Neuronal stem cell (in vitro differentiated cells): ENCODE results near the gene ZG16.
"Not testable (repeated sequence)": the region's sequence is repeated elsewhere in the genome, so short reads cannot be mapped to it uniquely, and the experiment has no call there.

Source experiments
- DNase-seq: peaks from one replicate; pipeline ENCODE4 v3.0.0-alpha.2; 2013; ENCODE audit warnings: low spot score
- H2AFZ ChIP-seq: one replicate; pipeline ENCODE4 v1.6.1; 2013; ENCODE audit warnings: mild to moderate bottlenecking, low read length, inconsistent platforms
- H2AK5ac ChIP-seq: 2 replicates; pipeline ENCODE4 v1.6.1; 2013; ENCODE audit warnings: low read depth, mild to moderate bottlenecking, inconsistent platforms, low read length, moderate library complexity, mixed read lengths
- H2BK120ac ChIP-seq: 2 replicates; pipeline ENCODE4 v1.6.1; 2013; ENCODE audit warnings: low read depth, mild to moderate bottlenecking, inconsistent platforms, low read length, moderate library complexity, mixed read lengths
- H2BK12ac ChIP-seq: one replicate; pipeline ENCODE4 v1.6.1; 2013; ENCODE audit warnings: low read length, inconsistent platforms
- H2BK15ac ChIP-seq: 2 replicates; pipeline ENCODE4 v1.6.1; 2013; ENCODE audit warnings: mild to moderate bottlenecking, low read length, inconsistent platforms, mixed read lengths
- H2BK5ac ChIP-seq: one replicate; pipeline ENCODE4 v1.6.1; 2013; ENCODE audit warnings: inconsistent platforms, mild to moderate bottlenecking, low read length, moderate library complexity
- H3K14ac ChIP-seq: one replicate; pipeline ENCODE4 v1.6.1; 2013; ENCODE audit warnings: low read length, inconsistent platforms
- H3K18ac ChIP-seq: 2 replicates; pipeline ENCODE4 v1.6.1; 2013; ENCODE audit warnings: low read length, inconsistent platforms
- H3K23ac ChIP-seq: 2 replicates; pipeline ENCODE4 v1.6.1; 2013; ENCODE audit warnings: low read depth, mild to moderate bottlenecking, mixed read lengths, low read length, inconsistent platforms; ENCODE audit not compliant: poor library complexity
- H3K27ac ChIP-seq: replicated peaks from 3 replicates; pipeline ENCODE4 v1.5.1; 2013; ENCODE audit warnings: low read length, inconsistent platforms
- H3K27me3 ChIP-seq, 3 experiments: 2 replicates each; pipeline ENCODE4 v1.6.1; 2013; ENCODE audit warnings: low read length in 3 of 3, mild to moderate bottlenecking in 2 of 3, inconsistent platforms in 1 of 3, low read depth in 1 of 3, mixed read lengths in 1 of 3, moderate library complexity in 1 of 3; ENCODE audit not compliant: control insufficient read depth in 3 of 3, insufficient read depth in 3 of 3
- H3K36me3 ChIP-seq, 2 donors: replicated peaks in 1 of 2; 2 replicates each; pipeline ENCODE4 v1.6.1; 2013; ENCODE audit warnings: low read length in 2 of 2; ENCODE audit not compliant: control insufficient read depth in 2 of 2, insufficient read depth in 2 of 2
- H3K4ac ChIP-seq: 2 replicates; pipeline ENCODE4 v1.6.1; 2013; ENCODE audit warnings: inconsistent platforms, mild to moderate bottlenecking, low read length, moderate library complexity
- H3K4me1 ChIP-seq, 2 donors: 1 replicate in 1 of 2; 2 replicates in 1 of 2; pipeline ENCODE4 v1.6.1; 2013; ENCODE audit warnings: low read length in 2 of 2, low read depth in 1 of 2; ENCODE audit not compliant: control insufficient read depth in 2 of 2, insufficient read depth in 1 of 2
- H3K4me2 ChIP-seq: one replicate; pipeline ENCODE4 v1.6.1; 2013; ENCODE audit warnings: mild to moderate bottlenecking, low read length, inconsistent platforms; ENCODE audit not compliant: insufficient read depth, poor library complexity, severe bottlenecking
- H3K4me3 ChIP-seq, 2 donors: 2 replicates each; pipeline ENCODE4 v1.5.1; 2013; ENCODE audit warnings: low read length in 2 of 2, mild to moderate bottlenecking in 2 of 2, inconsistent platforms in 1 of 2, moderate library complexity in 1 of 2
- H3K79me1 ChIP-seq: one replicate; pipeline ENCODE4 v1.6.1; 2013; ENCODE audit warnings: low read depth, mild to moderate bottlenecking, inconsistent platforms, low read length, moderate library complexity
- H3K9ac ChIP-seq: one replicate; pipeline ENCODE4 v1.6.1; 2013; ENCODE audit warnings: mild to moderate bottlenecking, low read depth, low read length, inconsistent platforms; ENCODE audit not compliant: poor library complexity
- H3K9me3 ChIP-seq, 2 donors: replicated peaks in 1 of 2; 2 replicates each; pipeline versions ENCODE3 to v1.6.1; 2013; ENCODE audit warnings: low read length in 2 of 2, mild to moderate bottlenecking in 2 of 2, inconsistent platforms in 1 of 2, low read depth in 1 of 2, mixed read lengths in 1 of 2, moderate library complexity in 1 of 2; ENCODE audit not compliant: control insufficient read depth in 2 of 2, insufficient read depth in 1 of 2
- H4K8ac ChIP-seq: one replicate; pipeline ENCODE4 v1.6.1; 2013; ENCODE audit warnings: low read depth, mild to moderate bottlenecking, inconsistent platforms, low read length, moderate library complexity
- H4K91ac ChIP-seq: one replicate; pipeline ENCODE4 v1.6.1; 2013; ENCODE audit warnings: low read length, low read depth, mild to moderate bottlenecking, inconsistent platforms; ENCODE audit not compliant: poor library complexity
- WGBS, 2 donors: extraction: QIAGEN DNeasy Blood & Tissue Kit; methylation state at CpG; one replicate each; pipeline ENCODE4 v1.1.7; 2013; ENCODE audit warnings: missing lambda C conversion rate in 2 of 2, mixed read lengths in 1 of 2; ENCODE audit not compliant: insufficient read length in 2 of 2, insufficient replicate concordance in 1 of 2; ENCODE audit errors: extremely low coverage in 2 of 2; 5-methylcytosine and 5-hydroxymethylcytosine counted together

Gene ZG16

GRCh38 chr16:29779474-29779873, 1.4 kb downstream of the ZG16 start:
- Histone ChIP-seq H2AFZ (no peak overlapping the region), H3K27ac (no peak overlapping the region), H2BK15ac (no peak overlapping the region), H3K27me3 (peaks cover 0 to 22% (median 2%) of the 10 kb centered on the region in 3 experiments), H2BK5ac (no peak overlapping the region), H4K91ac (no peak overlapping the region), H3K4me3 (no peak overlapping the region), H3K79me1 (no peaks in the 10 kb centered on the region), H3K4me2 (no peak overlapping the region), H3K9me3 (no peaks in the 10 kb centered on the region), H3K9ac (no peak overlapping the region), H2BK12ac (no peak overlapping the region), H3K18ac (no peak overlapping the region), H3K36me3 (no peaks in the 10 kb centered on the region), H2AK5ac (no peak overlapping the region), H2BK120ac (no peak overlapping the region), H3K23ac (no peak overlapping the region), H3K4me1 (peaks cover 2 to 4% of the 10 kb centered on the region in 2 donors), H3K14ac (no peak overlapping the region), H3K4ac (no peak overlapping the region), H4K8ac (no peak overlapping the region)
- DNase-seq = no peak
- no CpG with 5 or more reads among the region's 10 CpGs for WGBS, 2 donors

GRCh38 chr16:29783094-29783953, 5.3 kb downstream of the ZG16 start:
- not testable (repeated sequence) for H2BK120ac ChIP-seq, H2AK5ac ChIP-seq, H3K4ac ChIP-seq, H3K23ac ChIP-seq, H3K4me1 ChIP-seq, H2BK5ac ChIP-seq, H3K79me1 ChIP-seq, H2BK15ac ChIP-seq, H3K36me3 ChIP-seq, H3K9ac ChIP-seq, H3K4me3 ChIP-seq, H3K4me2 ChIP-seq, H2BK12ac ChIP-seq, H3K9me3 ChIP-seq, H3K27ac ChIP-seq, DNase-seq, H4K91ac ChIP-seq, H3K18ac ChIP-seq, H3K14ac ChIP-seq, H4K8ac ChIP-seq
- peak overlapping the region; percentile 3 for H2AFZ ChIP-seq
- peaks cover 0 to 18% (median 0%) of the 10 kb centered on the region in 3 experiments for H3K27me3 ChIP-seq
- no CpG with 5 or more reads among the region's 13 CpGs for WGBS, 2 donors

- Histone ChIP-seq H3K18ac (no peak overlapping the region), H4K91ac (no peak overlapping the region), H3K9ac (no peak overlapping the region), H2BK120ac (no peak overlapping the region), H3K23ac (no peak overlapping the region), H3K36me3 (no peaks in the 10 kb centered on the region), H3K27ac (no peak overlapping the region), H3K27me3 (peaks cover 0 to 18% (median 0%) of the 10 kb centered on the region in 3 experiments), H2AK5ac (no peak overlapping the region), H3K4me3 (no peak overlapping the region), H3K4ac (no peak overlapping the region), H3K79me1 (peaks cover 2% of the 10 kb centered on the region), H2BK15ac (no peak overlapping the region), H3K4me2 (no peak overlapping the region), H2BK12ac (no peak overlapping the region), H3K9me3 (no peaks in the 10 kb centered on the region), H3K4me1 (peaks cover 3 to 4% of the 10 kb centered on the region in 2 donors), H2AFZ (no peak overlapping the region), H2BK5ac (no peak overlapping the region), H3K14ac (no peak overlapping the region), H4K8ac (no peak overlapping the region)
- DNase-seq = no peak
- no CpG with 5 or more reads among the region's 2 CpGs for WGBS, 2 donors
These were observed 6.1 kb downstream of the ZG16 start for GRCh38 chr16:29784157-29784556.

GRCh38 chr16:29784901-29785500, 6.9 kb downstream of the ZG16 start:
- Histone ChIP-seq H3K36me3 (no peaks in the 10 kb centered on the region), H2AK5ac (no peak overlapping the region), H3K23ac (no peak overlapping the region), H2BK5ac (no peak overlapping the region), H2BK120ac (no peak overlapping the region), H3K27me3 (peaks cover 0 to 14% (median 0%) of the 10 kb centered on the region in 3 experiments), H3K79me1 (peaks cover 2% of the 10 kb centered on the region), H4K8ac (no peak overlapping the region), H3K9me3 (no peaks in the 10 kb centered on the region), H3K18ac (peak overlapping the region; percentile 68), H2BK15ac (no peak overlapping the region), H3K4me2 (peak overlapping the region; percentile 34), H2AFZ (peak overlapping the region; percentile 60), H4K91ac (no peak overlapping the region), H3K27ac (no peak overlapping the region), H3K4ac (no peak overlapping the region), H2BK12ac (no peak overlapping the region), H3K9ac (no peak overlapping the region), H3K4me1 (peaks cover 5 to 6% of the 10 kb centered on the region in 2 donors), H3K14ac (no peak overlapping the region), H3K4me3 (peak overlapping the region in 1 of 2 donors; percentile 32)
- WGBS, 2 donors = no CpG with 5 or more reads among the region's 38 CpGs
- DNase-seq = peak; percentile 48
